Stimulated activated naive CD8-positive, alpha-beta T cell treated with anti-CD3 and anti-CD28 coated beads, Interleukin-15, Interleukin-2, amounts not matched to agents 100 U/mL and 50 U/mL, for 24 hours (primary cell): ENCODE data around the gene MADD.

ENCODE experiments used
- ATAC-seq: fragments of 150-1000 bp; cut with Tn5 transposase; one replicate; pipeline ENCODE4 v1.10.0; 2021
- DNase-seq: peaks from one replicate; pipeline ENCODE4 v3.0.0; 2021

Gene MADD

GRCh38 chr11:47253660-47254059 is 16.3 kb upstream of the MADD start:
- no peak for DNase-seq
- no peak for ATAC-seq

GRCh38 chr11:47254386-47254785 is 15.5 kb upstream of the MADD start:
- DNase-seq (no peak), ATAC-seq (no peak)

DNA sequence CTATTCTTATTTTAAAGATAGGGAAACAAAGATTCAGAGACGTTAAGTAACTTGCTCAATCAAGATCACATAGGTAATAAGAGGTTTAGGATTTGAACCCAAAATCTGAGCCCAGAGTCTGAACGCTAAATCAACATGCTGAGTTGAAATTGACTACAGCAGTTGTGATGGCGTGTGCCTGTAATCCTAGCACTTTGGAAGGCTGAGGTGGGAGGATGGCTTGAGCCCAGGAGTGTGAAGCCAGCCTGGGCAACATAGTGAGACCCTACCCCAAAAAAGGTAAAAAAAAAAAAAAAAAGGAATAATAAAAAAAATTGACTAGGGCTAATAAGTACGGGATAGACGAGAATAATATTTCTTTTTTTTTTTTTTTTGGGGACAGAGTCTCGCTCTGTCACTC is 13.6 kb upstream of the MADD start:
- ATAC-seq (no peak), DNase-seq (no peak)

GRCh38 chr11:47257177-47257516 is 12.8 kb upstream of the MADD start:
- DNase-seq (no peak), ATAC-seq (no peak)

DNA sequence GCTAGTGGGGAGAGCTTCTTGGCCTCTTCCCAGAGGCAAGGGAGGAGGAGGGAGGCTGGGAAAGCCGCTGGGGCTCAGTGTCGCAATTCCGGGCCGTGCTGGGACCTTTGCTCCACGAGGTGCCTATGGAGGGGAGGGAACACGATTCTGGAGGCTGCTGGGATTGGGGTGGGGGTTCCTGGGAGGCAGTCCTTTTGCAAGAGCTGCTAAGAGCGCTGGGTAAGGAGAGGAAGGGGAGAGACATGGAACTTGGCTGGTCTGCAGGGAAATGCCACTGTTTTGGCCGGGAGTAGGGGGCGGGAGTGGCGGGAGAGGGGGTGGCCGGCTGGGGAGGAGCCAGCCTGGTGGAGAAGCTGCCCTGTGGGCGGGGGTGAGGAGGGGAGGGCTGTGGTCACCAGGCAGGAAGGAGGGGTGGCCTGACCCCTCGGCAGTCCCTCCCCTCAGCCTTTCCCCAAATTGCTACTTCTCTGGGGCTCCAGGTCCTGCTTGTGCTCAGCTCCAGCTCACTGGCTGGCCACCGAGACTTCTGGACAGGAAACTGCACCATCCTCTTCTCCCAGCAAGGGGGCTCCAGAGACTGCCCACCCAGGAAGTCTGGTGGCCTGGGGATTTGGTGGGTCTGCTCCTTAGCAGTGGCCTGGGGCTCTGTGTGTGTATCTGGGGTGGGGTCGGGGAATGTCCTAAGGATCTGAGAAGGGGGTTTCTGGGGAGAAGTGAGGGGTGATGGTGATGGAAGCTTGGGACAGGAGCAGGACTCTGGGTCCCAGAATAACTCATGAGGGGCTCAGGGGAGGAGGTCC is 12.2 kb upstream of the MADD start, which contains the start of gene NR1H3:
Gene NR1H3, plus strand, starts transcription at position 480 of the 800 bp plus-strand sequence. CDS start 1,221 bp downstream, outside the sequence.
- DNase-seq = peak; percentile 24
- ATAC-seq = no peak

GRCh38 chr11:47258317-47258902 is 11.5 kb upstream of the MADD start:
- ATAC-seq (no peak), DNase-seq (no peak)

GRCh38 chr11:47259232-47259977 is 10.5 kb upstream of the MADD start:
- DNase-seq = peak; percentile 50
- peak; percentile 83 for ATAC-seq

- DNase-seq (no peak), ATAC-seq (no peak)
These were observed 9.6 kb upstream of the MADD start for GRCh38 chr11:47260366-47260765.

DNA sequence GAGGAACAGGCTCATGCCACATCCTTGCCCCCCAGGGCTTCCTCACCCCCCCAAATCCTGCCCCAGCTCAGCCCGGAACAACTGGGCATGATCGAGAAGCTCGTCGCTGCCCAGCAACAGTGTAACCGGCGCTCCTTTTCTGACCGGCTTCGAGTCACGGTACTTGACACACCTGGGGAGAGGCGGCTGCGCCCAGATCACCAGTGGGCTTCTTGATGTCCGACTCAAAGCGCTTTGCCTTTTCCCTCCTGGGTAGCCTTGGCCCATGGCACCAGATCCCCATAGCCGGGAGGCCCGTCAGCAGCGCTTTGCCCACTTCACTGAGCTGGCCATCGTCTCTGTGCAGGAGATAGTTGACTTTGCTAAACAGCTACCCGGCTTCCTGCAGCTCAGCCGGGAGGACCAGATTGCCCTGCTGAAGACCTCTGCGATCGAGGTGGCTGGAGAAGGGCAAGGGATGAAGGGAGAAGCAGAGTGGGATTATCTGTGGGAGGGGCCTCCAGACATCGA is 8.6 kb upstream of the MADD start:
- DNase-seq (no peak), ATAC-seq (no peak)

DNA sequence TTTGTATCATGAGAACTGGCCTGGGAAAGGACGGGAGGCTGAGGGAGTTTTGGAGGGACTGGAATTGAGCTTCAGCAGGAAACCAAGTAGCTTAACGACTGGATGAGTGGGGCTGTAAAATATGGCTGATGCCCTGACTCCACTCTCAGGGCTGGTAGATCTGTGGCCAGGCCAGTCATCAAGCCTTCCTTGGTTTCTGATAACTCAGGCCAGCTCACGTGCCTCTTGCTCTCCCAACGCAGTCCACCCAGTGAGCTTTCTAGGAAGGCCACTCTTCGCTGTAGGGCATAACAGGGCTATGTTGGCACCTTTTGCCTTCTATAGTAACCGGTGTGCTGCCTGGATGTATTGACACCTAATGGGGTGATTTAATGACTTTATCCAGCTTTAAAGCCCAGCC is 5.8 kb upstream of the MADD start:
- ATAC-seq = no peak

GRCh38 chr11:47264521-47264920 is 5.4 kb upstream of the MADD start:
- no peak for DNase-seq
- ATAC-seq = no peak

More for the DNA sequence above, 5.8 kb upstream of the MADD start:
- no peak for DNase-seq

DNA sequence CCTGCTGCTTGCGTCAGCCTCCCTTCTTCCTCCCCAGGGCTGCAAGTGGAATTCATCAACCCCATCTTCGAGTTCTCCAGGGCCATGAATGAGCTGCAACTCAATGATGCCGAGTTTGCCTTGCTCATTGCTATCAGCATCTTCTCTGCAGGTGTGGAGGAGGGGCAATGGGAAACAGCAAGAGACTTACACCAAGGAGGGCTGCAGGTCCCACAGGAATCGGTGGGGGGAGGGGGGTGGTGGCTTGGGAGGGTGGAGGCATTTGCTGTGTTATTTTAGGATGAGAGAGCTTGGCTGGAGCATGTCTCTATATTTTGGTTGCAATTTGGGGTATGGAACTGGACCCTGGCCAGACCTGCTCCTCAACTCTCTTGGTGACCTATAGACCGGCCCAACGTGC is 2.1 kb upstream of the MADD start:
- no peak for DNase-seq
- ATAC-seq = no peak

DNA sequence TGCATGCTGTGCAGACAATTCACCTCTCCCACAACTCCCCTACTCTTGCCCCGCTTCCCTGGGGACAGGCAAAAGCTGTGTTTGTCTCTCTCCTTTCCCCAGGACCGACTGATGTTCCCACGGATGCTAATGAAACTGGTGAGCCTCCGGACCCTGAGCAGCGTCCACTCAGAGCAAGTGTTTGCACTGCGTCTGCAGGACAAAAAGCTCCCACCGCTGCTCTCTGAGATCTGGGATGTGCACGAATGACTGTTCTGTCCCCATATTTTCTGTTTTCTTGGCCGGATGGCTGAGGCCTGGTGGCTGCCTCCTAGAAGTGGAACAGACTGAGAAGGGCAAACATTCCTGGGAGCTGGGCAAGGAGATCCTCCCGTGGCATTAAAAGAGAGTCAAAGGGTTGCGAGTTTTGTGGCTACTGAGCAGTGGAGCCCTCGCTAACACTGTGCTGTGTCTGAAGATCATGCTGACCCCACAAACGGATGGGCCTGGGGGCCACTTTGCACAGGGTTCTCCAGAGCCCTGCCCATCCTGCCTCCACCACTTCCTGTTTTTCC is 1.4 kb upstream of the MADD start:
- DNase-seq = no peak
- no peak for ATAC-seq

- DNase-seq (peak; percentile 89), ATAC-seq (peak; percentile 63)
These were observed 718 bp upstream of the MADD start for GRCh38 chr11:47269002-47269828.

GRCh38 chr11:47270331-47271271 is 668 bp downstream of the MADD start:
- ATAC-seq (no peak), DNase-seq (peak; percentile 38)

DNA sequence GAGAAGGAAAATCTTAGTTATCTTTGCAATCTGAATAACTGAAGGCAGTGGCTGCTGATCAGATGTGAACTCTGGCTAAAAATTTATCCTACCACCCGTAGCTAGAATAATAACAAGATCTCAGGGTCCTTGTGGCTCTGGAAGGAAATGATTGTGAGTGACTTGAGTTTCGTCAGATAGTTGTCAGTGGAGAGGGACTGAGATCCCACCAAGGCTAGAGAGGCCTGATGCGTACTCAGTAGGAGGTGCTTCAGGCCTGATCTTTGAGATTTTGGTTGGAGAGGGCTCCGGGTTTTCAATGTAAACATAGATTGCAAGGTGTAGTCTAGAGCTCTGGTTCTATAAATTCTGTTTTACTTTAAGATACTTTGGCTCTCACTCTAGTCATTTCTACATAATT is 1.4 kb downstream of the MADD start:
- DNase-seq = peak; percentile 15
- no peak for ATAC-seq

DNA sequence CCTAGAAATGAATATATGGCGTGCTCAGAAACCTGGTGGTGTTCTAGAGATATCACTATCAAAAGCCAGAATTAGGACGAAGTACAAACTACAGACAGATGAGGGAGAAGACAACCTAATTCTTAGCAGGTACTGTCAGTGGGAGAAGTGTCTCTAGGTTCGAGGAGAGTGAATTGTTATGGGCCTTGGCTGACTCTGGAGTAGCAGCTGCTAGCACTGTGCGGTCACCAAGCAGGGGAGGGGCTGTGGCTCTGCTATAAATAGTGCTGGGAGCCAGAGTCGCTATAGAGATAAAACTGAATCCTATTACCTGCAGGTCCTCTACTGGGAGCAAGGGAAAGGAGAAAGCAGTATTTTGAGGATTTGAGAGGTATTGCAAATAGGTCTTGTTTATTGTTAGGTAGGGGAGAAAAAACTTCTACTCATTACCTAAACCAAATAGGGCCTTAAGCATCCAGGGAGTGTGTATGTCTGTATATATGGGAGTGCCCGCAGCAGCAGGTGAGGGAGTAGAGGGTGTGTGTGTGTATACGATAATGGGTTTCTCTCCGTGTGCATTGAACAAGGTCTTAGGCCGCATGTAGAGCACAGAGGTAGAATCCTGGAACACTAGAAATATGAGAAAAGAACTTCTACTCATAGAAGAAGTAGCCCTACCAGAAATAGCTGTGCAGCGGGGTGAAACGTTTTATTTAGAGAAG is 2.2 kb downstream of the MADD start:
- no peak for DNase-seq
- ATAC-seq = no peak

- no peak for DNase-seq
- no peak for ATAC-seq
These were observed 2.8 kb downstream of the MADD start for GRCh38 chr11:47272706-47273105.

GRCh38 chr11:47274495-47275235 is 4.7 kb downstream of the MADD start:
- DNase-seq = no peak
- ATAC-seq = no peak
